GM18870 (cell line): ENCODE measurements around the gene SYCN.

Experiments
- ATAC-seq: cut with Tn5 transposase; IDR thresholded peaks from one replicate; pipeline ENCODE4 v1.9.1; 2021; ENCODE audit warnings: moderate library complexity; ENCODE audit not compliant: unreplicated experiment

The SYCN gene

GRCh38 chr19:39172700-39173501 lies 31.2 kb downstream of the SYCN start:
- ATAC-seq = no peak

GRCh38 chr19:39171479-39172465 lies 32.3 kb downstream of the SYCN start:
- no peak for ATAC-seq

GRCh38 chr19:39170386-39171231 lies 33.5 kb downstream of the SYCN start:
- ATAC-seq = no peak

- no peak for ATAC-seq
These were observed 34.8 kb downstream of the SYCN start for GRCh38 chr19:39169143-39169810.

- ATAC-seq = no peak
These were observed 35.6 kb downstream of the SYCN start for GRCh38 chr19:39168258-39169142.

- no peak for ATAC-seq
These were observed 36.4 kb downstream of the SYCN start for GRCh38 chr19:39167461-39168257.

GRCh38 chr19:39166571-39167391 lies 37.3 kb downstream of the SYCN start:
- no peak for ATAC-seq

- no peak for ATAC-seq
These were observed 38.2 kb downstream of the SYCN start for GRCh38 chr19:39165857-39166256.

GRCh38 chr19:39164289-39164688 lies 39.8 kb downstream of the SYCN start:
- no peak for ATAC-seq

GRCh38 chr19:39163621-39164020 lies 40.4 kb downstream of the SYCN start:
- ATAC-seq = no peak

- ATAC-seq = no peak
These were observed 41.5 kb downstream of the SYCN start for GRCh38 chr19:39162441-39163043.

- no peak for ATAC-seq
These were observed 43.0 kb downstream of the SYCN start for GRCh38 chr19:39160889-39161672.

- no peak for ATAC-seq
These were observed 43.6 kb downstream of the SYCN start for GRCh38 chr19:39160523-39160861.

GRCh38 chr19:39158646-39159260 lies 45.3 kb downstream of the SYCN start:
- no peak for ATAC-seq

- ATAC-seq = no peak
These were observed 46.1 kb downstream of the SYCN start for GRCh38 chr19:39157997-39158389.

- no peak for ATAC-seq
These were observed 46.6 kb downstream of the SYCN start for GRCh38 chr19:39157275-39157996.
